IMR-90 (cell line): ENCODE results near the gene SLC30A5. TPM values are rescaled to one million over a fixed set of nuclear protein-coding genes. Genes with fewer than 3 reads are reported as not detected.

Experiments used
- ATAC-seq: fragments of 200-7000 bp; cut with Tn5 transposase; 2 replicates; pipeline ENCODE4 v1.9.1; 2020; ENCODE audit warnings: low read depth, mild to moderate bottlenecking, moderate library complexity
- BruUV-seq: library from RNA; stranded (reverse); fragments of 400-500 nt; replicated peaks from 2 replicates; lab custom pipeline; 2021; lab: Mats Ljungman, UMichigan
- CTCF ChIA-PET: fragments of 300-600 bp; formaldehyde crosslinking; extraction: SDS; loops from one replicate; lab custom pipeline; 2021; ENCODE audit warnings: antibody characterized with exemption; lab: Yijun Ruan, JAX
- POLR2A ChIA-PET: fragments of 300-600 bp; sonication (Branson Sonifier 250); formaldehyde crosslinking; loops from one replicate; lab custom pipeline; 2022; ENCODE audit warnings: antibody characterized with exemption; ENCODE audit not compliant: unreplicated experiment; lab: Charles Lee
- DNase-seq: peaks from one replicate; pipeline ENCODE4 v3.0.0; 2013
- H2AFZ ChIP-seq: replicated peaks from 2 replicates; pipeline ENCODE3; 2013; ENCODE audit warnings: low read length, mild to moderate bottlenecking; ENCODE audit not compliant: poor library complexity
- H2AK5ac ChIP-seq: 2 replicates; pipeline ENCODE4 v1.6.1; 2013; ENCODE audit warnings: low read depth, low read length, inconsistent platforms
- H2AK9ac ChIP-seq: replicated peaks from 2 replicates; pipeline ENCODE3; 2013; ENCODE audit warnings: mild to moderate bottlenecking, low read depth, low read length, moderate library complexity; ENCODE audit not compliant: poor library complexity
- H2BK120ac ChIP-seq: 2 replicates; pipeline ENCODE4 v1.6.1; 2013; ENCODE audit warnings: low read depth, low read length, inconsistent platforms
- H2BK15ac ChIP-seq: 3 replicates; pipeline ENCODE4 v1.6.1; 2013; ENCODE audit warnings: low read depth, low read length, inconsistent platforms
- H2BK20ac ChIP-seq: 2 replicates; pipeline ENCODE4 v1.6.1; 2013; ENCODE audit warnings: low read depth, mild to moderate bottlenecking, inconsistent platforms, low read length, moderate library complexity
- H2BK5ac ChIP-seq: 2 replicates; pipeline ENCODE4 v1.6.1; 2013; ENCODE audit warnings: mild to moderate bottlenecking, low read depth, low read length, inconsistent platforms; ENCODE audit not compliant: poor library complexity, severe bottlenecking
- H3K14ac ChIP-seq: replicated peaks from 2 replicates; pipeline ENCODE4 v1.6.1; 2013; ENCODE audit warnings: low read depth, low read length, inconsistent platforms
- H3K18ac ChIP-seq: 2 replicates; pipeline ENCODE4 v1.6.1; 2013; ENCODE audit warnings: low read depth, low read length, control low read depth
- H3K23ac ChIP-seq: 2 replicates; pipeline ENCODE4 v1.6.1; 2013; ENCODE audit warnings: low read depth, low read length, inconsistent platforms
- H3K27ac ChIP-seq: 2 replicates; pipeline ENCODE4 v1.5.1; 2013; ENCODE audit warnings: mild to moderate bottlenecking, control low read depth, low read length; ENCODE audit not compliant: insufficient read depth
- H3K27me3 ChIP-seq: 2 replicates; pipeline ENCODE4 v1.6.1; 2013; ENCODE audit warnings: low read length; ENCODE audit not compliant: control insufficient read depth, insufficient read depth
- H3K36me3 ChIP-seq: 2 replicates; pipeline ENCODE4 v1.6.1; 2013; ENCODE audit warnings: low read length, mixed read lengths; ENCODE audit not compliant: control insufficient read depth, insufficient read depth
- H3K4ac ChIP-seq: 2 replicates; pipeline ENCODE4 v1.6.1; 2013; ENCODE audit warnings: low read depth, low read length, inconsistent platforms
- H3K4me1 ChIP-seq: 2 replicates; pipeline ENCODE4 v1.6.1; 2013; ENCODE audit warnings: low read length, mixed read lengths; ENCODE audit not compliant: control insufficient read depth, insufficient read depth
- H3K4me2 ChIP-seq: 2 replicates; pipeline ENCODE4 v1.6.1; 2013; ENCODE audit warnings: low read depth, mild to moderate bottlenecking, control low read depth, low read length, moderate library complexity
- H3K4me3 ChIP-seq: 2 replicates; pipeline ENCODE4 v1.5.1; 2013; ENCODE audit warnings: low read depth, mild to moderate bottlenecking, control low read depth, low read length, moderate library complexity; ENCODE audit not compliant: insufficient read depth
- H3K56ac ChIP-seq: 2 replicates; pipeline ENCODE4 v1.6.1; 2013; ENCODE audit warnings: low read length, inconsistent platforms; ENCODE audit not compliant: insufficient read depth; ENCODE audit errors: extremely low read depth
- H3K79me1 ChIP-seq, 2 experiments: 2 replicates each; pipeline ENCODE4 v1.6.1; 2013; ENCODE audit warnings: low read length in 2 of 2, inconsistent platforms in 1 of 2, low read depth in 1 of 2
- H3K9ac ChIP-seq: 2 replicates; pipeline ENCODE4 v1.6.1; 2013; ENCODE audit warnings: low read depth, low read length, control low read depth
- H3K9me1 ChIP-seq: 2 replicates; pipeline ENCODE4 v1.6.1; 2013; ENCODE audit warnings: low read length, inconsistent platforms; ENCODE audit not compliant: insufficient read depth
- H3K9me3 ChIP-seq: 2 replicates; pipeline ENCODE4 v1.6.1; 2013; ENCODE audit warnings: low read length; ENCODE audit not compliant: control insufficient read depth, insufficient read depth
- H4K20me1 ChIP-seq: 2 replicates; pipeline ENCODE4 v1.6.1; 2013; ENCODE audit warnings: low read length, inconsistent platforms; ENCODE audit not compliant: insufficient read depth
- H4K5ac ChIP-seq: 2 replicates; pipeline ENCODE4 v1.6.1; 2013; ENCODE audit warnings: mild to moderate bottlenecking, low read depth, low read length, control low read depth
- H4K8ac ChIP-seq, 2 experiments: 2 replicates each; pipeline ENCODE4 v1.6.1; 2013; ENCODE audit warnings: low read depth in 2 of 2, low read length in 2 of 2, control low read depth in 1 of 2, inconsistent platforms in 1 of 2
- H4K91ac ChIP-seq: 2 replicates; pipeline ENCODE4 v1.6.1; 2013; ENCODE audit warnings: low read depth, low read length, inconsistent platforms; ENCODE audit not compliant: insufficient read depth
- BHLHE40 ChIP-seq: fragments of 150-350 bp; IDR thresholded peaks from 2 replicates; pipeline ENCODE4 v1.6.1; 2016; ENCODE audit warnings: mild to moderate bottlenecking, low read depth, low read length
- FOS ChIP-seq: fragments of 150-350 bp; IDR thresholded peaks from 2 replicates; pipeline ENCODE4 v1.6.1; 2016; ENCODE audit warnings: low read depth, low read length
- MAZ ChIP-seq: IDR thresholded peaks from 2 replicates; pipeline ENCODE4 v1.6.1; 2012; ENCODE audit warnings: low read depth, mild to moderate bottlenecking, low read length, improper control_type of control experiment, moderate library complexity, borderline replicate concordance
- NFE2L2 ChIP-seq: fragments of 150-350 bp; IDR thresholded peaks from 2 replicates; pipeline ENCODE4 v1.6.1; 2016; ENCODE audit warnings: low read depth, mild to moderate bottlenecking, low read length
- POLR2A ChIP-seq: IDR thresholded peaks from 2 replicates; pipeline ENCODE4 v1.6.1; 2012; ENCODE audit warnings: mild to moderate bottlenecking, low read depth, low read length
- RAD21 ChIP-seq: IDR thresholded peaks from 2 replicates; pipeline ENCODE4 v1.6.1; 2012; ENCODE audit warnings: low read length, improper control_type of control experiment
- RCOR1 ChIP-seq: IDR thresholded peaks from 2 replicates; pipeline ENCODE4 v1.6.1; 2012; ENCODE audit warnings: mild to moderate bottlenecking, low read length, improper control_type of control experiment; ENCODE audit not compliant: insufficient replicate concordance
- RFX5 ChIP-seq: IDR thresholded peaks from 2 replicates; pipeline ENCODE4 v1.8.0; 2012; ENCODE audit warnings: low read depth, mild to moderate bottlenecking, low read length, moderate library complexity
- SMC3 ChIP-seq: fragments of 150-350 bp; IDR thresholded peaks from 2 replicates; pipeline ENCODE4 v1.6.1; 2016; ENCODE audit warnings: low read depth, mild to moderate bottlenecking, antibody characterized with exemption, low read length, moderate library complexity
- WGBS, 2 experiments: methylation state at CpG; one replicate each; pipeline versions ENCODE4 v1.1.5 to v1.1.7; 2013; ENCODE audit warnings: missing lambda C conversion rate in 2 of 2; ENCODE audit not compliant: insufficient read length in 1 of 2; ENCODE audit errors: extremely low coverage in 2 of 2; 5-methylcytosine and 5-hydroxymethylcytosine counted together
- dilution Hi-C: fragments of 300-500 bp; cut with HindIII; formaldehyde crosslinking; loops from one replicate; pipeline ENCODE4 v1.14.3; 2018; ENCODE audit warnings: low sequenced_read_pairs; ENCODE audit not compliant: unreplicated experiment
- in situ Hi-C: fragments of 300-500 bp; cut with MboI; formaldehyde crosslinking; loops from 3 replicates; pipeline ENCODE4 v1.14.3; 2019; ENCODE audit warnings: low sequenced_read_pairs, inconsistent platforms, mixed read lengths
- intact Hi-C: fragments of 100-400 bp; cut with micrococcal nuclease; formaldehyde crosslinking; loops from 2 replicates; pipeline ENCODE4 v1.10.0; 2022
- polyA plus RNA-seq, 3 experiments: library from polyadenylated mRNA; depleted of rRNA; stranded (reverse); fragments of >200 nt; gene quantifications; 2 replicates each; pipeline ENCODE4 v1.2.3, GENCODE V29; 2012; ENCODE audit warnings: low replicate concordance in 1 of 3
- total RNA-seq: library from RNA; depleted of rRNA; stranded (reverse); fragments of >200 nt; gene quantifications from 2 replicates; pipeline ENCODE4 v1.2.3, GENCODE V29; 2012
- TF ChIP-seq, protein P1 (sequence below): fragments of 150-350 bp; IDR thresholded peaks from 2 replicates; pipeline ENCODE4 v1.6.1; 2016; ENCODE audit warnings: low read depth, mild to moderate bottlenecking, low read length, moderate library complexity, borderline replicate concordance
- TF ChIP-seq, protein P2 (sequence below): conservative IDR thresholded peaks from 2 replicates; pipeline ENCODE4 v1.5.1; 2012; ENCODE audit warnings: mild to moderate bottlenecking, low read depth, low read length, improper control_type of control experiment

The SLC30A5 gene
- total and polyA plus RNA-seq, 2 of the 4 experiments (the other 2 are of a cell fraction), result 21.2 to 34.8 TPM

DNA sequence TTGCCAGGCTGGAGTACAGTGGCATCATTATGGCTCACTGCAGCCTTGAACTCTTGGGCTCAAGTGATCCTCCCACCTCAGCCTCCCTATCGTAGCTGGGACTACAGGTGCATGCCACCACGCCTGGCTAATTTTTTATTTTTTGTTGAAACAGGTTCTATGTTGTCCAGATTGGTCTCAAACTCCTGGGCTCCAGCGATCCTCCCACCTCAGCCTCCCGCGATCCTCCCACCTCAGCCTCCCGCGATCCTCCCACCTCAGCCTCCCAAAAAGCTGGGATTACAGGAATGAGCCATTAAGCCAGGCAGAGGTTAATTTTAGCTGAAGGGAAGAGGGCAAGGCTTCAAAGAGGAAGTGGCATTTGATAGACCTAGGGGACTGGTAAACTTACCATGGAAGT is 40.3 kb downstream of the SLC30A5 start:
- BruUV-seq, result no TSS peak
- Histone ChIP-seq H4K91ac (no peak overlapping the region), H3K27me3 (no peaks in the 10 kb centered on the region), H2AK9ac (no peak overlapping the region), H3K79me1 (peaks cover 0 to 3% of the 10 kb centered on the region in 2 experiments; a peak in 1 of 4 replicates), H3K4me1 (0 out of 2 replicates have a peak, but pooled peaks cover under 1% of the 10 kb centered on the region), H2BK120ac (no peak overlapping the region), H4K20me1 (no peaks in the 10 kb centered on the region), H2BK5ac (no peak overlapping the region), H3K4ac (no peak overlapping the region), H2AFZ (no peak overlapping the region), H3K9me1 (no peaks in the 10 kb centered on the region), H3K9ac (no peak overlapping the region), H2AK5ac (no peak overlapping the region), H3K4me3 (no peak overlapping the region), H3K18ac (no peak overlapping the region), H4K8ac (no peak overlapping the region), H3K4me2 (no peak overlapping the region), H3K27ac (no peak overlapping the region), H3K56ac (no peak overlapping the region), H3K36me3 (peaks cover 5% of the 10 kb centered on the region; the same call in 1 of the 2 replicates), H2BK20ac (no peak overlapping the region), H3K9me3 (no peaks in the 10 kb centered on the region), H3K14ac (no peak overlapping the region), H2BK15ac (no peak overlapping the region), H3K23ac (no peak overlapping the region), H4K5ac (no peak overlapping the region)
- intact Hi-C loops, result no loop called here
- TF ChIP-seq, protein P1, sequence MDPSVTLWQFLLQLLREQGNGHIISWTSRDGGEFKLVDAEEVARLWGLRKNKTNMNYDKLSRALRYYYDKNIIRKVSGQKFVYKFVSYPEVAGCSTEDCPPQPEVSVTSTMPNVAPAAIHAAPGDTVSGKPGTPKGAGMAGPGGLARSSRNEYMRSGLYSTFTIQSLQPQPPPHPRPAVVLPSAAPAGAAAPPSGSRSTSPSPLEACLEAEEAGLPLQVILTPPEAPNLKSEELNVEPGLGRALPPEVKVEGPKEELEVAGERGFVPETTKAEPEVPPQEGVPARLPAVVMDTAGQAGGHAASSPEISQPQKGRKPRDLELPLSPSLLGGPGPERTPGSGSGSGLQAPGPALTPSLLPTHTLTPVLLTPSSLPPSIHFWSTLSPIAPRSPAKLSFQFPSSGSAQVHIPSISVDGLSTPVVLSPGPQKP, result no peak
- no peak for TF ChIP-seq FOS
- TF ChIP-seq MAZ, result no peak
- TF ChIP-seq NFE2L2, result no peak
- TF ChIP-seq SMC3, result no peak
- TF ChIP-seq, protein P2, sequence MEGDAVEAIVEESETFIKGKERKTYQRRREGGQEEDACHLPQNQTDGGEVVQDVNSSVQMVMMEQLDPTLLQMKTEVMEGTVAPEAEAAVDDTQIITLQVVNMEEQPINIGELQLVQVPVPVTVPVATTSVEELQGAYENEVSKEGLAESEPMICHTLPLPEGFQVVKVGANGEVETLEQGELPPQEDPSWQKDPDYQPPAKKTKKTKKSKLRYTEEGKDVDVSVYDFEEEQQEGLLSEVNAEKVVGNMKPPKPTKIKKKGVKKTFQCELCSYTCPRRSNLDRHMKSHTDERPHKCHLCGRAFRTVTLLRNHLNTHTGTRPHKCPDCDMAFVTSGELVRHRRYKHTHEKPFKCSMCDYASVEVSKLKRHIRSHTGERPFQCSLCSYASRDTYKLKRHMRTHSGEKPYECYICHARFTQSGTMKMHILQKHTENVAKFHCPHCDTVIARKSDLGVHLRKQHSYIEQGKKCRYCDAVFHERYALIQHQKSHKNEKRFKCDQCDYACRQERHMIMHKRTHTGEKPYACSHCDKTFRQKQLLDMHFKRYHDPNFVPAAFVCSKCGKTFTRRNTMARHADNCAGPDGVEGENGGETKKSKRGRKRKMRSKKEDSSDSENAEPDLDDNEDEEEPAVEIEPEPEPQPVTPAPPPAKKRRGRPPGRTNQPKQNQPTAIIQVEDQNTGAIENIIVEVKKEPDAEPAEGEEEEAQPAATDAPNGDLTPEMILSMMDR, result no peak
- TF ChIP-seq RAD21, result no peak
- no peak for TF ChIP-seq RFX5
- TF ChIP-seq POLR2A, result no peak
- no peak for TF ChIP-seq BHLHE40
- no peak for TF ChIP-seq RCOR1
- in situ Hi-C loops, result no loop called here
- POLR2A ChIA-PET, result no interaction called here
- CTCF ChIA-PET, result no interaction called here
- dilution Hi-C loops, result no loop called here
- DNase-seq, result no peak
- no CpG with 5 or more reads among the region's 7 CpGs for WGBS, 2 experiments
- no peak for ATAC-seq
